Measurements from ENCODE around the gene RAPGEF5. TPM values are rescaled to one million over a fixed set of nuclear protein-coding genes. Genes with fewer than 3 reads are reported as not detected.

RAPGEF5 gene
- total and polyA plus RNA-seq, 8 donors, result 1.5 to 190 (median 12.7) TPM

GRCh38 chr7:22399091-22399490 is 42.1 kb upstream of the RAPGEF5 start:
- no peaks in the 10 kb centered on the region for H3K9me3 ChIP-seq
- intact Hi-C loops (cut with DNase I; ENCODE audit: low total_unique reads), result no loop called here
- no peak for TF ChIP-seq POLR2AphosphoS5 (IDR thresholded peaks at IDR 0.05)
- no peak for TF ChIP-seq CTCF (IDR thresholded peaks at IDR 0.05)
- TF ChIP-seq EP300 (IDR thresholded peaks at IDR 0.05), result no peak
- TF ChIP-seq POLR2A (IDR thresholded peaks at IDR 0.05), result no peak

GRCh38 chr7:22397981-22398380 is 41.0 kb upstream of the RAPGEF5 start:
- H3K4me3 ChIP-seq, result no peak overlapping the region
- H3K36me3 ChIP-seq, result no peaks in the 10 kb centered on the region
- WGBS, 5 donors, result 64 to 76% (median 73%) methylated on average over 5 of the region's 5 CpGs
- H3K27me3 ChIP-seq, result no peaks in the 10 kb centered on the region
- H3K9me3 ChIP-seq, result no peaks in the 10 kb centered on the region
- H3K27ac ChIP-seq, result no peak overlapping the region
- intact Hi-C loops (cut with DNase I; ENCODE audit: low total_unique reads), result no loop called here
- no peak for TF ChIP-seq EP300 (IDR thresholded peaks at IDR 0.05)
- no peak for DNase-seq
- peaks cover 0 to 7% (median 3%) of the 10 kb centered on the region in 4 donors for H3K4me1 ChIP-seq

More at GRCh38 chr7:22399091-22399490, 42.1 kb upstream of the RAPGEF5 start:
- Histone ChIP-seq H3K27me3 (no peaks in the 10 kb centered on the region), H3K4me1 (no peaks in the 10 kb centered on the region), H3K27ac (no peak overlapping the region), H3K4me3 (no peak overlapping the region), H3K36me3 (no peaks in the 10 kb centered on the region)
- DNase-seq, result no peak

GRCh38 chr7:22395222-22395621 is 38.3 kb upstream of the RAPGEF5 start:
- peak in 1 of 2 donors; percentile 45 for DNase-seq
- no peak overlapping the region for H3K27ac ChIP-seq
- TF ChIP-seq POLR2A (IDR thresholded peaks at IDR 0.05) (no peak), EP300 (IDR thresholded peaks at IDR 0.05) (no peak), CTCF (IDR thresholded peaks at IDR 0.05) (no peak)
- no peaks in the 10 kb centered on the region for H3K9me3 ChIP-seq
- H3K4me3 ChIP-seq, result no peak overlapping the region
- peaks cover 0 to 7% (median 3%) of the 10 kb centered on the region in 4 donors for H3K4me1 ChIP-seq
- no peaks in the 10 kb centered on the region for H3K36me3 ChIP-seq
- 61 to 73% (median 68%) methylated on average over 5 to 6 of the region's 6 CpGs; no CpG with 5 or more reads in 1 of the 5 donors for WGBS, 5 donors
- intact Hi-C loops (cut with DNase I; ENCODE audit: low total_unique reads), result no loop called here
- no peaks in the 10 kb centered on the region for H3K27me3 ChIP-seq

- no peaks in the 10 kb centered on the region for H3K9me3 ChIP-seq
- no peaks in the 10 kb centered on the region for H3K27me3 ChIP-seq
- 52 to 77% (median 65%) methylated on average over 3 of the region's 3 CpGs for WGBS, 5 donors
- no peak for TF ChIP-seq CTCF (IDR thresholded peaks at IDR 0.05)
- no peak for TF ChIP-seq POLR2AphosphoS5 (IDR thresholded peaks at IDR 0.05)
- TF ChIP-seq POLR2A (IDR thresholded peaks at IDR 0.05), result no peak
- no peak for TF ChIP-seq EP300 (IDR thresholded peaks at IDR 0.05)
- intact Hi-C loops (cut with DNase I; ENCODE audit: low total_unique reads), result no loop called here
- peaks cover 0 to 7% (median 3%) of the 10 kb centered on the region in 4 donors for H3K4me1 ChIP-seq
- no peak for DNase-seq
- H3K4me3 ChIP-seq, result no peak overlapping the region
- peak overlapping the region in 2 of 5 donors; percentile 44 to 47 for H3K27ac ChIP-seq
- H3K36me3 ChIP-seq, result no peaks in the 10 kb centered on the region
Observed at GRCh38 chr7:22394739-22395138, 37.8 kb upstream of the RAPGEF5 start.

GRCh38 chr7:22393913-22394729 is 37.2 kb upstream of the RAPGEF5 start:
- H3K27ac ChIP-seq, result peak overlapping the region in 3 of 5 donors; percentile 44 to 62 (median 47)
- peak in 1 of 2 donors; percentile 33 for DNase-seq
- intact Hi-C loops (cut with DNase I; ENCODE audit: low total_unique reads), result no loop called here
- H3K4me3 ChIP-seq, result no peak overlapping the region
- H3K27me3 ChIP-seq, result no peaks in the 10 kb centered on the region
- WGBS, 5 donors, result 29 to 54% (median 37%) methylated on average over 13 of the region's 13 CpGs
- H3K4me1 ChIP-seq, result peaks cover 0 to 7% (median 3%) of the 10 kb centered on the region in 4 donors
- TF ChIP-seq CTCF (IDR thresholded peaks at IDR 0.05), result no peak
- no peak for TF ChIP-seq POLR2A (IDR thresholded peaks at IDR 0.05)
- peak in 1 of 3 donors; percentile 2 for TF ChIP-seq POLR2AphosphoS5 (IDR thresholded peaks at IDR 0.05)
- TF ChIP-seq EP300 (IDR thresholded peaks at IDR 0.05), result no peak
- H3K36me3 ChIP-seq, result no peaks in the 10 kb centered on the region
- no peaks in the 10 kb centered on the region for H3K9me3 ChIP-seq

Data from stomach (tissue), 9 donors.